Type B pancreatic cell (in vitro differentiated cells): ENCODE measurements around the gene ASB10. TPM values are rescaled to one million over a fixed set of nuclear protein-coding genes. Genes with fewer than 3 reads are reported as not detected.

Experiments used
- DNase-seq: peaks from one replicate; pipeline ENCODE4 v3.0.0; 2021; ENCODE audit warnings: mixed read lengths; ENCODE audit not compliant: unreplicated experiment; ENCODE audit errors: extremely low spot score
- H3K27ac Mint-ChIP-seq: 2 replicates; pipeline ENCODE4 v1.8.0; 2021; ENCODE audit warnings: mild to moderate bottlenecking, mixed read lengths
- H3K27me3 Mint-ChIP-seq: 2 replicates; pipeline ENCODE4 v1.8.0; 2021; ENCODE audit warnings: mixed read lengths
- H3K36me3 Mint-ChIP-seq: 2 replicates; pipeline ENCODE4 v1.8.0; 2021; ENCODE audit warnings: mixed read lengths
- H3K4me1 Mint-ChIP-seq: one replicate; pipeline ENCODE4 v1.8.0; 2021; ENCODE audit warnings: mixed read lengths; ENCODE audit not compliant: unreplicated experiment
- H3K4me3 Mint-ChIP-seq: 2 replicates; pipeline ENCODE4 v1.8.0; 2021; ENCODE audit warnings: mild to moderate bottlenecking, mixed read lengths
- H3K9me3 Mint-ChIP-seq: 2 replicates; pipeline ENCODE4 v1.8.0; 2021; ENCODE audit warnings: mixed read lengths
- total RNA-seq: library from RNA; stranded (reverse); gene quantifications from 2 replicates; pipeline ENCODE4 v1.2.1, GENCODE V29; 2021; ENCODE audit warnings: low replicate concordance
- TF ChIP-seq, protein P1 (sequence below): fragments of 200-600 bp; sonication (generic); conservative IDR thresholded peaks from 2 replicates; pipeline ENCODE4 v1.5.0; 2021; ENCODE audit warnings: antibody characterized with exemption, mild to moderate bottlenecking

Gene ASB10
- total RNA-seq, 1 donor from 2014 or later, result not detected

DNA sequence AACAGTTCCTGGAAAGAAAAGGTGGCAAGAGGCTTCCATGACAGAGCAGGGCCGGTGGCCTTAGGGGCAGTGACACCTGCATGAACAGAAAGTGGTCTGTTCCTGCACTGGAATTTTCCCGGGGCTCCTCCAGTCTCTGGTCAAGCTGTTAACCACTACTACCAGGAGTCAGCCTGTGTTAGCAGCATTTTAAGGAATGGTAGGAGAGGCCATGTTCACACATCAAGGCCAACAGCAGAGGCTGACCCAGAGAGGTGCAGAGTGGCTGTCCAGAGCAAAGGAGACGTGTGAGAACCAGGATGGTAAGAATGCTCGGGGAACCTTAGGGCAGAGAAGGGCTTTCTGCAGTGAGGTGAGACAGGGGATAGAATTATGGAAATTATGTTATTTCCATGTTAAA is 14.7 kb upstream of the ASB10 start:
- H3K4me3 Mint-ChIP-seq, result no peak overlapping the region
- peaks cover 40% of the 10 kb centered on the region for H3K27me3 Mint-ChIP-seq
- TF ChIP-seq, protein P1, sequence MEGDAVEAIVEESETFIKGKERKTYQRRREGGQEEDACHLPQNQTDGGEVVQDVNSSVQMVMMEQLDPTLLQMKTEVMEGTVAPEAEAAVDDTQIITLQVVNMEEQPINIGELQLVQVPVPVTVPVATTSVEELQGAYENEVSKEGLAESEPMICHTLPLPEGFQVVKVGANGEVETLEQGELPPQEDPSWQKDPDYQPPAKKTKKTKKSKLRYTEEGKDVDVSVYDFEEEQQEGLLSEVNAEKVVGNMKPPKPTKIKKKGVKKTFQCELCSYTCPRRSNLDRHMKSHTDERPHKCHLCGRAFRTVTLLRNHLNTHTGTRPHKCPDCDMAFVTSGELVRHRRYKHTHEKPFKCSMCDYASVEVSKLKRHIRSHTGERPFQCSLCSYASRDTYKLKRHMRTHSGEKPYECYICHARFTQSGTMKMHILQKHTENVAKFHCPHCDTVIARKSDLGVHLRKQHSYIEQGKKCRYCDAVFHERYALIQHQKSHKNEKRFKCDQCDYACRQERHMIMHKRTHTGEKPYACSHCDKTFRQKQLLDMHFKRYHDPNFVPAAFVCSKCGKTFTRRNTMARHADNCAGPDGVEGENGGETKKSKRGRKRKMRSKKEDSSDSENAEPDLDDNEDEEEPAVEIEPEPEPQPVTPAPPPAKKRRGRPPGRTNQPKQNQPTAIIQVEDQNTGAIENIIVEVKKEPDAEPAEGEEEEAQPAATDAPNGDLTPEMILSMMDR, result no peak
- H3K36me3 Mint-ChIP-seq, result no peaks in the 10 kb centered on the region
- no peaks in the 10 kb centered on the region for H3K4me1 Mint-ChIP-seq
- H3K9me3 Mint-ChIP-seq, result no peaks in the 10 kb centered on the region
- no peak overlapping the region for H3K27ac Mint-ChIP-seq
- DNase-seq, result no peak

GRCh38 chr7:151201344-151201743 is 14.3 kb upstream of the ASB10 start:
- peaks cover 39% of the 10 kb centered on the region for H3K27me3 Mint-ChIP-seq
- no peak overlapping the region for H3K4me3 Mint-ChIP-seq
- no peak overlapping the region for H3K27ac Mint-ChIP-seq
- DNase-seq, result no peak
- TF ChIP-seq, protein P1, result no peak
- no peaks in the 10 kb centered on the region for H3K9me3 Mint-ChIP-seq
- no peaks in the 10 kb centered on the region for H3K4me1 Mint-ChIP-seq
- H3K36me3 Mint-ChIP-seq, result no peaks in the 10 kb centered on the region

GRCh38 chr7:151198945-151199848 is 12.1 kb upstream of the ASB10 start:
- Mint-ChIP-seq H3K4me1 (no peaks in the 10 kb centered on the region), H3K36me3 (no peaks in the 10 kb centered on the region), H3K27me3 (peaks cover 36% of the 10 kb centered on the region), H3K9me3 (no peaks in the 10 kb centered on the region), H3K4me3 (no peak overlapping the region), H3K27ac (no peak overlapping the region)
- no peak for DNase-seq
- TF ChIP-seq, protein P1, result no peak

DNA sequence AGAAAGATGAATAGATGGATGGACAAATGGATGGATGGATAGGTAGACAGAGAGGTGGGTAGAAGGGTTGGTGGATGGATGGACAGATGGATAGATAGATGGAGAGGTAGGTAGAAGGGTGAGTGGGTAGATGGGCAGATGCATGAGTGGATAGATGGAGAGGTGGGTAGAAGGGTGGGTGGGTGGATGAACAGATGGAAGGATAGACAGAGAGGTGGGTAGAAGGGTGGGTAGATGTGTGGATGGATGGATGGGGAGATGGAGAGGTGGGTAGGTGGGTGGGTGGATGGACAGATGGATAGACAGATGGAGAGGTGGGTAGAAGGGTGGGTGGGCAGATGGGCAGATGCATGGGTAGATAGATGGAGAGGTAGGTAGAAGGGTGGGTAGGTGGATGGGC is 10.9 kb upstream of the ASB10 start:
- H3K4me3 Mint-ChIP-seq, result no peak overlapping the region
- H3K9me3 Mint-ChIP-seq, result no peaks in the 10 kb centered on the region
- H3K27ac Mint-ChIP-seq, result no peak overlapping the region
- no peaks in the 10 kb centered on the region for H3K36me3 Mint-ChIP-seq
- no peak for DNase-seq
- no peaks in the 10 kb centered on the region for H3K4me1 Mint-ChIP-seq
- H3K27me3 Mint-ChIP-seq, result peaks cover 31% of the 10 kb centered on the region
- TF ChIP-seq, protein P1, result no peak

DNA sequence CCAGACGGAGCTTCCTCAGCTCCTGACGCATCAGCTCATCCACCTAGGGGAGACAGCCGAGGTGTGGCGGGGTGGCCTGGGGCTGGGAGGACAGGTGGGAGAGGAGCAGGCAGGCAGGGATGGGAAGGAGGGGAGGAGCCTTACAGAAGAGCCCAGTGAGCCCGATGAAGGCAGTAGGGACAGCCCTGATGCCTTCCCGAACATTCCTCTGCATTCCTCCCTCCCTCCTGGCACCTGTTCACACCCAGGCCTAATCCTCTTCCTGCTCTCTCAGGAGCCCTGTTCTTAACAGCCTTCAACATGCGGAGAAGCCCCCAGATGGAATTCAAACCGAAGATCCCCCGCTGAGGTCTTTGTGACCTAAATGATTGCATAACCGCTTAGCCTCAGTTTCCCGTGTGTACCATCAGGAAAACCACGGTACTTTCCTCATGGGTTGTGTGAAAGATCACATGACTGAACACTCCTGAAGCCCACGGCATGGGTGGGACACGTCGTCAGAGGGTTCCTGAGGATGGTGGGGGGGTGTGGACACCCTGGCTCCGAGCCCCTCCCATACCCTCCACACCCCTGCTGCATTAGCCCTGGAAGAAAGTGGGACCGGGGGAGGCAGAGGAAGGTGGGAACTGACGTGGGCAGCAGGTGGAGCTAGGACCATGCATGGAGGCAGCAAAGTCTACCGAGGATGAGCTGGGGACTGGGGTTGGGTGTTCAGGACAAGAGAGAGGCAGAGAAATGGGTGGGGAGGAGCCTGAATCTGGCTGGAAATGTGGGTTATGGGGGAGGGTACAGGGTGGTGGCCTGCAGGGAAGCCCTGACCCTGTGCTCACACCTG is 8.8 kb upstream of the ASB10 start:
- Mint-ChIP-seq H3K4me1 (no peaks in the 10 kb centered on the region), H3K27me3 (peaks cover 21% of the 10 kb centered on the region), H3K9me3 (no peaks in the 10 kb centered on the region), H3K4me3 (no peak overlapping the region), H3K27ac (no peak overlapping the region), H3K36me3 (no peaks in the 10 kb centered on the region)
- TF ChIP-seq, protein P1, result no peak
- no peak for DNase-seq
